B cell (primary cell): ENCODE results near the gene TFDP1. TPM values are rescaled to one million over a fixed set of nuclear protein-coding genes. Genes with fewer than 3 reads are reported as not detected.

Experiments used
- ATAC-seq: fragments of 200-7000 bp; cut with Tn5 transposase; one replicate; pipeline ENCODE4 v1.10.0; 2021; ENCODE audit warnings: low read depth, mild to moderate bottlenecking, moderate number of reproducible peaks, moderate library complexity
- CTCF ChIA-PET: fragments of 350-600 bp; sonication (Branson Sonifier 250); formaldehyde crosslinking; loops from one replicate; lab custom pipeline; 2021; ENCODE audit warnings: antibody characterized with exemption, inconsistent platforms; lab: Charles Lee
- POLR2A ChIA-PET: fragments of 350-600 bp; sonication (Branson Sonifier 250); formaldehyde crosslinking; loops from one replicate; lab custom pipeline; 2021; ENCODE audit warnings: antibody characterized with exemption; lab: Charles Lee
- DNase-seq: peaks from one replicate; pipeline ENCODE4 v3.0.0; 2013
- H2AFZ ChIP-seq: 2 replicates; pipeline ENCODE4 v1.6.1; 2012; ENCODE audit warnings: mild to moderate bottlenecking, low read depth, low read length; ENCODE audit not compliant: insufficient read depth, poor library complexity, severe bottlenecking
- H3K27ac ChIP-seq, 2 donors: 1 replicate in 1 of 2; 2 replicates in 1 of 2; pipeline ENCODE4 v1.5.1; 2012 to 2013; ENCODE audit warnings: low read length in 2 of 2, mild to moderate bottlenecking in 2 of 2, moderate library complexity in 1 of 2
- H3K27me3 ChIP-seq, 4 experiments: fragments of 200-600 bp in 1 of 4; sonication (generic) in 1 of 4; replicated peaks in 1 of 4; 1 replicate in 2 of 4; 2 replicates in 2 of 4; pipeline versions ENCODE4 v1.6.1 to v1.7.0; 2013 to 2016; ENCODE audit warnings: low read length in 3 of 4, mild to moderate bottlenecking in 2 of 4, mixed read lengths in 1 of 4, moderate library complexity in 1 of 4; ENCODE audit not compliant: insufficient read depth in 4 of 4, control insufficient read depth in 3 of 4; ENCODE audit errors: control extremely low read depth in 1 of 4
- H3K36me3 ChIP-seq, 2 experiments: replicated peaks in 1 of 2; 1 replicate in 1 of 2; 2 replicates in 1 of 2; pipeline versions ENCODE4 v1.6.1 to v1.7.1; 2013; ENCODE audit warnings: low read length in 1 of 2; ENCODE audit not compliant: insufficient read depth in 2 of 2, control insufficient read depth in 1 of 2; ENCODE audit errors: control extremely low read depth in 1 of 2, extremely low read depth in 1 of 2
- H3K4me1 ChIP-seq, 2 donors: fragments of 200-600 bp in 1 of 2; sonication (generic) in 1 of 2; 1 replicate in 1 of 2; 2 replicates in 1 of 2; pipeline versions ENCODE4 v1.5.1 to v1.6.1; 2013 to 2017; ENCODE audit warnings: low read length in 2 of 2; ENCODE audit not compliant: control insufficient read depth in 2 of 2, insufficient read depth in 2 of 2
- H3K4me2 ChIP-seq: replicated peaks from 2 replicates; pipeline ENCODE3; 2012; ENCODE audit warnings: mild to moderate bottlenecking, low read depth, low read length; ENCODE audit not compliant: poor library complexity, severe bottlenecking
- H3K4me3 ChIP-seq, 5 experiments: fragments of 200-600 bp in 1 of 5; sonication (generic) in 1 of 5; 1 replicate in 3 of 5; 2 replicates in 2 of 5; pipeline versions ENCODE4 v1.5.1 to v1.7.0; 2011 to 2016; ENCODE audit warnings: low read length in 4 of 5, mild to moderate bottlenecking in 4 of 5, low read depth in 2 of 5, control low read depth in 1 of 5, moderate library complexity in 1 of 5; ENCODE audit not compliant: insufficient read depth in 1 of 5; ENCODE audit errors: control extremely low read depth in 1 of 5, extremely low read depth in 1 of 5
- H3K79me2 ChIP-seq: fragments of 200-600 bp; sonication (generic); one replicate; pipeline ENCODE4 v1.6.0; 2016; ENCODE audit warnings: low read length; ENCODE audit not compliant: control insufficient read depth, insufficient read depth
- H3K9ac ChIP-seq: fragments of 200-600 bp; sonication (generic); 2 replicates; pipeline ENCODE4 v1.6.1; 2017; ENCODE audit warnings: mild to moderate bottlenecking, low read length, moderate library complexity
- H3K9me3 ChIP-seq, 3 donors: one replicate each; pipeline versions ENCODE4 v1.6.1 to v1.7.1; 2013; ENCODE audit warnings: low read length in 2 of 3; ENCODE audit not compliant: control insufficient read depth in 2 of 3, insufficient read depth in 1 of 3; ENCODE audit errors: control extremely low read depth in 1 of 3
- H4K20me1 ChIP-seq: 2 replicates; pipeline ENCODE4 v1.6.0; 2012; ENCODE audit warnings: mild to moderate bottlenecking, low read length; ENCODE audit not compliant: insufficient read depth, control insufficient read depth, poor library complexity, severe bottlenecking
- H3K27ac Mint-ChIP-seq: one replicate; pipeline ENCODE4 v1.8.0; 2021; ENCODE audit warnings: mixed read lengths
- H3K27me3 Mint-ChIP-seq: one replicate; pipeline ENCODE4 v1.8.0; 2021; ENCODE audit warnings: mixed read lengths
- H3K4me1 Mint-ChIP-seq: one replicate; pipeline ENCODE4 v1.8.0; 2021; ENCODE audit warnings: mixed read lengths
- H3K4me3 Mint-ChIP-seq: one replicate; pipeline ENCODE4 v1.8.0; 2021; ENCODE audit warnings: mixed read lengths
- H3K9me3 Mint-ChIP-seq: one replicate; pipeline ENCODE4 v1.8.0; 2022; ENCODE audit warnings: mixed read lengths; ENCODE audit not compliant: insufficient read depth
- EZH2 ChIP-seq: IDR thresholded peaks from 2 replicates; pipeline ENCODE4 v1.6.1; 2012; ENCODE audit warnings: borderline replicate concordance, low read depth, mild to moderate bottlenecking, moderate library complexity, low read length; ENCODE audit not compliant: insufficient read depth, poor library complexity, severe bottlenecking
- WGBS: methylation state at CpG from one replicate; pipeline ENCODE4 v1.1.5; 2013; ENCODE audit warnings: missing lambda C conversion rate; ENCODE audit not compliant: insufficient coverage; 5-methylcytosine and 5-hydroxymethylcytosine counted together
- intact Hi-C: fragments of 100-400 bp; cut with micrococcal nuclease; formaldehyde crosslinking; loops from one replicate; pipeline ENCODE4 v1.10.0; 2022
- polyA plus RNA-seq: library from polyadenylated mRNA; depleted of rRNA; stranded (reverse); fragments of >200 nt; gene quantifications from 2 replicates; pipeline ENCODE4 v1.2.3, GENCODE V29; 2012
- total RNA-seq, 2 donors: library from RNA; stranded (reverse); fragments of 120-200 nt in 1 of 2; gene quantifications; 1 replicate in 1 of 2; 2 replicates in 1 of 2; pipeline versions ENCODE4 v1.2.3 to v1.2.4, GENCODE V29; 2013 to 2022
- TF ChIP-seq, protein P1 (sequence below): fragments of 200-600 bp; IDR thresholded peaks from one replicate; pipeline ENCODE4 v1.8.0; 2022; ENCODE audit warnings: antibody characterized with exemption, mild to moderate bottlenecking

Gene TFDP1
- total and polyA plus RNA-seq, 2 donors (not counting 1 experiment from before 2014, with no cell fraction given), result 19.1 to 31.1 TPM

GRCh38 chr13:113597391-113598080, 13.0 kb downstream of the TFDP1 start:
- Mint-ChIP-seq H3K4me3 (no peak overlapping the region), H3K27ac (no peak overlapping the region), H3K4me1 (no peaks in the 10 kb centered on the region), H3K27me3 (no peaks in the 10 kb centered on the region), H3K9me3 (no peaks in the 10 kb centered on the region)
- Histone ChIP-seq H3K27ac (no peak overlapping the region), H3K36me3 (peaks cover 4 to 22% of the 10 kb centered on the region in 2 experiments), H3K27me3 (no peaks in the 10 kb centered on the region), H3K4me3 (no peak overlapping the region), H3K9me3 (peaks cover 0 to 17% (median 0%) of the 10 kb centered on the region in 3 donors), H4K20me1 (peaks cover 10% of the 10 kb centered on the region), H2AFZ (no peak overlapping the region), H3K79me2 (peaks cover 95% of the 10 kb centered on the region), H3K9ac (no peak overlapping the region), H3K4me1 (no peaks in the 10 kb centered on the region), H3K4me2 (no peak overlapping the region)
- intact Hi-C loops, result no loop called here
- CTCF ChIA-PET, result no interaction called here
- no peak for ATAC-seq
- DNase-seq, result no peak
- POLR2A ChIA-PET, result no interaction called here
- WGBS, result 95% methylated on average over 21 of the region's 24 CpGs
- TF ChIP-seq, protein P1, sequence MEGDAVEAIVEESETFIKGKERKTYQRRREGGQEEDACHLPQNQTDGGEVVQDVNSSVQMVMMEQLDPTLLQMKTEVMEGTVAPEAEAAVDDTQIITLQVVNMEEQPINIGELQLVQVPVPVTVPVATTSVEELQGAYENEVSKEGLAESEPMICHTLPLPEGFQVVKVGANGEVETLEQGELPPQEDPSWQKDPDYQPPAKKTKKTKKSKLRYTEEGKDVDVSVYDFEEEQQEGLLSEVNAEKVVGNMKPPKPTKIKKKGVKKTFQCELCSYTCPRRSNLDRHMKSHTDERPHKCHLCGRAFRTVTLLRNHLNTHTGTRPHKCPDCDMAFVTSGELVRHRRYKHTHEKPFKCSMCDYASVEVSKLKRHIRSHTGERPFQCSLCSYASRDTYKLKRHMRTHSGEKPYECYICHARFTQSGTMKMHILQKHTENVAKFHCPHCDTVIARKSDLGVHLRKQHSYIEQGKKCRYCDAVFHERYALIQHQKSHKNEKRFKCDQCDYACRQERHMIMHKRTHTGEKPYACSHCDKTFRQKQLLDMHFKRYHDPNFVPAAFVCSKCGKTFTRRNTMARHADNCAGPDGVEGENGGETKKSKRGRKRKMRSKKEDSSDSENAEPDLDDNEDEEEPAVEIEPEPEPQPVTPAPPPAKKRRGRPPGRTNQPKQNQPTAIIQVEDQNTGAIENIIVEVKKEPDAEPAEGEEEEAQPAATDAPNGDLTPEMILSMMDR, result no peak
- no peak for TF ChIP-seq EZH2

DNA sequence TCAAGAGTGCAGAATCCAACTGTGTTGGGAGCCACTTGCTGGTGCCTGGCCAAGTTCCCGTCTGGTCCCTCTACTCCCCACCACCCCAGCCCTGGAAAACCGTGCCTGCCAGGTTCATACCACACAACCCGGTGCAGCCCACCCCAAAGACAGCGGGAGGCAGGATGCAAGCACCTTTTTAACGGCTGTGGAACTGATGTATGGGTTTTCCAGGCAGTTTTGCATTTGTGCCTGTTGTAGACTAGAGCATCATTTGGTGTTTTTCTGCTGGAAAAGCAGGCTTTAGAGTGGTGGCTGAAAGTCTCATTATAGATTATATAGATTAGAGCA, 13.5 kb downstream of the TFDP1 start:
- Mint-ChIP-seq H3K27me3 (no peaks in the 10 kb centered on the region), H3K4me3 (no peak overlapping the region), H3K4me1 (no peaks in the 10 kb centered on the region), H3K9me3 (no peaks in the 10 kb centered on the region), H3K27ac (no peak overlapping the region)
- POLR2A ChIA-PET, result no interaction called here
- H3K9ac ChIP-seq, result no peak overlapping the region
- H3K4me2 ChIP-seq, result no peak overlapping the region
- ATAC-seq (no peak), DNase-seq (no peak)
- no peaks in the 10 kb centered on the region for H3K4me1 ChIP-seq
- H4K20me1 ChIP-seq, result peaks cover 7% of the 10 kb centered on the region
- H3K4me3 ChIP-seq, result no peak overlapping the region
- H2AFZ ChIP-seq, result no peak overlapping the region
- intact Hi-C loops, result no loop called here
- H3K9me3 ChIP-seq, result peaks cover 0 to 17% (median 0%) of the 10 kb centered on the region in 3 donors
- TF ChIP-seq, protein P1, result no peak
- no peak for TF ChIP-seq EZH2
- peaks cover 95% of the 10 kb centered on the region for H3K79me2 ChIP-seq
- no peak overlapping the region for H3K27ac ChIP-seq
- 100% methylated on average over 5 of the region's 5 CpGs for WGBS
- CTCF ChIA-PET, result no interaction called here
- H3K27me3 ChIP-seq, result no peaks in the 10 kb centered on the region
- H3K36me3 ChIP-seq, result peaks cover 4 to 22% of the 10 kb centered on the region in 2 experiments
